8988T (cell line): ENCODE results near the gene MAN1C1.

Experiments used
- DNase-seq: peaks from one replicate; pipeline ENCODE4 v3.0.0; 2011

Gene MAN1C1

DNA sequence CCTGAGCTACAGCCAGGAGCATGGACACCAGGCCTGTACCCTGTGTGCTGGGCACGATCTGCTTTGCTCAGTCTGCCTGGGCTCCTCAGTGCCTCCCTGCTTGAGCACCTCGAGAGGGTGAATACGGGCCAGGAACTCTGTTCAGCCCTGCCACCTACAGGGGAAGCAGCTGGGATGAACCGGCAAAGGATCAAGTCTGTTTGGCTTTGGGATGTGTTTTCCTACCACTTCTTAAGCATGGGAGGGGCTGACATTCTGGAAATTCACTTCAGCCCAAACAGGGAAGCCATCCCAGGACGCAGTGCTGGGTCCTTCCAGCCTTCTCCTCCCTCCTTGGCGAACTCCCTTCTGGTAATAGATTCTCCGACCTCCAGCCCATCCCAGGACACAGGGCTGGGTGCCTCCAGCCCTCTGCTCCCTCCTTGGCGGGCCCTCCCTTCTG is 127.6 kb downstream of the MAN1C1 start:
- DNase-seq = peak; percentile 53

GRCh38 chr1:25744636-25745425 is 128.2 kb downstream of the MAN1C1 start:
- no peak for DNase-seq

- DNase-seq = no peak
Observed at GRCh38 chr1:25746299-25747045, 129.9 kb downstream of the MAN1C1 start.

GRCh38 chr1:25747046-25747719 is 130.6 kb downstream of the MAN1C1 start:
- no peak for DNase-seq

DNA sequence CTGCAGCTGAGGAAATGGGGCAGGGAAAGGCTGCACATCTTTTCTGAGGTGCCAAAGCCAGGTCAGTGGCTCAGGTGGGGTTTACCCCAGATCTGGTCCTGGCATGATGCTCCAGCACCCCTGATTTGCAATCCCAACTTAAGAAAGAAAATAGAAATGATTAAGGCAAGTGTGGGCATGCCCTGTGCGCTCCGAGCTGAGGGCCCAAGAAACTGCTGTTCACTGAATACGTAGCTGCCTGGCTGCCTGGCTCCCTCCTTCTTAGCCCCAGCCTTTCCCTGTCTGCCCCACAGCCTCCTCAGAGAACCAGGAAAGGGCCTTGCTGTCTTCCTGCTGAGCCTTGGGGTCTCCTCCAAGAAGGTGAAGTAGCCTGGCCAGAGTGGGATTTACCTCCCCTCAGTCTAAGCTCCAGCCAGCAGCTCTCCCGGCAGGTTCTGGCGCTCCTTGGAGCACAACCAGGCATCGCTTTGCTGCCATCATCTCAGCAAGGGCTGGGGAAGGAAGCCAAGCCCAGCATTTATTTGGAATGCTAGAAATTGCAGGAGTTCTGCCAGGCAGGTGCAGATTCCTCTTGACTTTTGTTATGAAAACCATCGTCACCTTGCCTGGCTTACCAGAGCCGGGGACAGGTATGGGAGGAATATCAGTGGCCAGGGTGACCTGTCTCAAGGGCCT is 132.1 kb downstream of the MAN1C1 start:
- DNase-seq = no peak

GRCh38 chr1:25750923-25751605 is 134.5 kb downstream of the MAN1C1 start:
- DNase-seq = no peak

DNA sequence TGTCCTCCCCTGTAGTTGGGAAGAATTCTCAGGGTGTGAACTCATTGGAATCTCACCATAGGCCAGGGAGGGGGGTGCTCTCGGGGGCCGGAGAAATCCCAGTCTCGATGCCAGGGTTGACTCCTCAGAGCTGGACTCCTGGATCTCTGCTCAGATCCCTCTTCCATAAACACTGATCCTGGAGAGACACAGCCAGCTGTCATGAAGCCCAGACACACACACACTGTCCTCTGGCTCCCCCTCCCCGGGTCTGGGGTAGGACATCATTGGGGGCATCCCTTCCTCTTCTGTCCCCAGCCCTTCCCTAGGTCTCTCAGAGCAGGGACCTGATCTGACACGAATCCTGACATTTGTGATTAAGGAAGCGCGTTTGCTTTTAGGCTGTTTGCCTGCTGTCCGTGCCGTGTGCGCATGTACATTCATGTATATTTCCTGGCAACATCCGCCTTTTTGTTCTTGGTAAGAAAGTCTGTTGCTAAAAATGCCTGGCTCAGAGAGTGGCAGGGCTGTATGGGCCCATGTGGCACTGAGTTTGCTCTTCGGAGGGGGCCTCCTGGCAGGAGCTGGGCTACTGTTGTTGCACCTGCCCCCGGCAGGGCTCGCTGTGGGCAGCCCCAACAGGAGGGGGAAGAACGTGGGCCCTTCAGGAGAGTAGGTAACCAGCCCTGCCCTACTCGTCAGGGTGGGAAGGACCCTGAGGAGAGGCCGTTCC is 138.0 kb downstream of the MAN1C1 start:
- DNase-seq = no peak

DNA sequence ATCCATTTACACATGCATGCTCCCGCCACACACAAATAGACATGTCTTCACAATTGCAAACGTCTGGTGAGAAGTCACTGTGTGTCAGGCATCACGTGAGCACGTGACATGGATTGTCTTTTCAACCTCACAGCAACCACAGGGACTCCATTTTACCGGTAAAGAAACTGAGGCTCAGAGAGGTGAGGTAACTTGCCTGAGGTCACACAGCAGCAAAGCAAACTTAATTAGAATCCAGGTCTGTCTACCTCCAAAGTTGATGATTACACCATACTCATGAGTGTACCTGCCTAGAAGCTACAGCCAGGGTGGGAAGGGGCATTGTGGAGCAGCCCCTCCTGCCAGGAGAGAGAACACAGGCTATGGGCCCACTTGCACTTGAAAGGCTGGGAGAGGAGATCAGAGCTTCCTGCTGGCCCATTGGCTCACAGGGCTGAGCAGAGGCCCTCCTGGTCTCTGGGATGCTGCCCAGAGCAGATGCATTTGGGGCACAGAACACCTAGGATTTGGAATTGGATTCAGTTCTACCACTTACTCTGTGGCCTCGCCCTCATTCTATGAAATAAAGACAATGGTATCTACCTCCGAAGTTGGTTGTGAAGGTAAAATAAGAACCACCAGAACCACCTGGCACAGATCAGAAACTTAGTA is 139.0 kb downstream of the MAN1C1 start:
- no peak for DNase-seq

DNA sequence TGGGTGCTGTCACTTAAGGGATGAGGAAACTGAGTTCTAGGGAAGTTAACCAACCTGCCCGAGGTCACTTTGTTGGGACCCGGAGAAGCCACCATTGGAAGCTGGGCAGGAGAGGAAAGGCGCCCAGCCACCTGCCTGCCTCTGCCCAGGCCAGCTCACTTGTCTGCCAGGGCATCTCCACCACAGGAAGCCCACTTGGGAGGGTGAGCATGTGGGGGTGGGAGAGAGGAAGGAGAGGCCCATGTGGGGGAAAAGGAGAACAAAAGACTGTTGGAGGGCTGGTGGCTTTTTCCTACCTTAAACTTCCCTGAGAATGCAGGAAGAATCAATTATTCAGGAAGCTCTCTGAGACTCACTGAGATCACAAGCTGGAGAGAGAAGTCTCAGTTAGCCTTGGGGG is 139.6 kb downstream of the MAN1C1 start:
- no peak for DNase-seq

DNA sequence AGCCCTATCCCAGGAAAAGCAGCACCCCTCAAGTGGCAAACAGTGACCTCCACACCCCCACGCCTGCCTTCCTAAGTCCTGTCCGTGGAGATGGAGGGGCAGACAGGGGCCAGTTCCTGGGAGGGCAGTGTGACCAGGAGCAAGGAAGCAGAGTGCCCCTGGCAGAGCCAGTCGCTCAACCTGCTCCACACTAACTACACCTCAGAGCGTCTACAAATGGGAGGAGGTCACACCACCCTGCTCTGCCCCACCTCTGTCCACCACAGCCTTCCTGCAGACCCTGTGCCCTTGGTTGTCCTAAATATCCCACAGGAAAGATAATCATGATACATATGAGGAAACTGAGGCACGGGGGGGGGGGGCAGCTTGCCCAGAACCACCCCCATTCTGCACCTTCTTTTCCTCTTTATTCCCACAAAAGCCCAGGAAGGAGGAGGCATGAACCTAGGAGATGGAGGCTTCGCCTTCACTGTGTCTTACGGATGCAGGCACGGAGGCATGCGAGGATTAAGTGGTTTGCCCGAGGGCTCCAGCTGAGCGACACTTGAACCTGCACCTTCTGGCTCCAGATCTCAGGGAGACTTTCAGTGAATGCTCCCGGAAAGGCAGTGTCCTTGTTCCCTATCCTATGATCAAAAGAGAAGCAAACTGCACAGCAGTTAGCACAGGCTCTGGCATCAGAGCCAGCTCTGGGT is 140.7 kb downstream of the MAN1C1 start:
- no peak for DNase-seq

- DNase-seq = no peak
Observed at GRCh38 chr1:25757846-25758185, 141.2 kb downstream of the MAN1C1 start.

GRCh38 chr1:25758466-25759070 is 142.0 kb downstream of the MAN1C1 start:
- DNase-seq = no peak

GRCh38 chr1:25760122-25760719 is 143.6 kb downstream of the MAN1C1 start:
- no peak for DNase-seq

- DNase-seq = no peak
Observed at GRCh38 chr1:25760871-25761270, 144.3 kb downstream of the MAN1C1 start.

DNA sequence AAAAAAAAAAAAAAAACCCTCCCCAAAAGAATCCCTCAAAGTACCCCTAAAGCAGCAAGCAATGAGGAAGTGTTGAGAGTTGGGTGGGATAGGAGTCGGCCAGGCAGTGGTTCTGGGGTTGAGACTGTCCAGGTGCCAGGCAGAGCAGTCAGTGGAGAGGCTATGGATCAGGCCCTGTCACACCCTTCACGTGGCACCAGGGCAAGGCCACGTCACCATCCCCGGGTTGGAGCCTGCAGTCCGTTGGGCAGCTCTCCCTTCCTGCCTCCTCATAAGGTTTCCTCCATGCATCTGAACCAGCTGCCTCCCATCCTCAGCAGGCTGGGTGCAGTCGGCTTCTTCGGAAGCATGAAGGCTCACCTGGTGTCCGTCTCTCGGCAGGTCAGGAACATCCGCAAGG is 146.9 kb downstream of the MAN1C1 start:
- no peak for DNase-seq

DNA sequence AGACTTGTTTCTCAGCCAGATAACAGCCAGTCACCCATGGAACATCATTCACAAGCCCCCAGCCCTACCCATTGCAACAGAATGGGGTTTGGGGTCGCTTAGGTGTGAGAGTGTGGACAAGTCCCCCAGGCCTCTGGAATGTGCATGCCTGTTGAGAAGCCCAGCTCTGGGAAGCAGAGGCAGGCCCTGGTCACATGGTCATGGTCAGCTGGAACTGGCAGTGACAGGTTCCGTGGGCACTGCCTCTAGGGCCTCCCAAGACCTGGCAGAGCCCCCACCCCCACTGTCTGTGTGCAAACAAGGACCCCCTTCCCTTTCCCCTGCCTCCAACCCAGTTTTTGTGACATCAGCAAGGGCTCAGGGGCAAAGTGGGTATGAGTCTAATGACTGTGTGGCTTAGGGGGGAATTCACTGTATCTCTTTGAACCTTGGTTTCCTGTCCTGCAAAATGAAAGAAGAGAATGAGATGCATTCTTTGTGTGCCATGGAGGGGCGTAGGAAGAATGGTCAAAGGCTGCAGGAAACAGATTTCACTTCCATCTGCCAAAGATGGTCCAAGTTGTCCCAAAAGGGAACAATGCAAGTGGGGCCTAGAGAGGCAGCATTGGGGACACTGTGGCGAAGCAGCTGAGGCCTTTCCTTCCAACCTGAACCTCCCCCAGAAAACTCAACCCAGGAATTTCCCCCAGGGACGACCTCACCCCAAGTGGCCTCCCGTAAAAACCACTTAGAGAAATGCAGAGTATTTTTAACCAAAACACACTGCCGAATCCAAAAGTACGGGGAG is 148.7 kb downstream of the MAN1C1 start:
- DNase-seq = no peak

DNA sequence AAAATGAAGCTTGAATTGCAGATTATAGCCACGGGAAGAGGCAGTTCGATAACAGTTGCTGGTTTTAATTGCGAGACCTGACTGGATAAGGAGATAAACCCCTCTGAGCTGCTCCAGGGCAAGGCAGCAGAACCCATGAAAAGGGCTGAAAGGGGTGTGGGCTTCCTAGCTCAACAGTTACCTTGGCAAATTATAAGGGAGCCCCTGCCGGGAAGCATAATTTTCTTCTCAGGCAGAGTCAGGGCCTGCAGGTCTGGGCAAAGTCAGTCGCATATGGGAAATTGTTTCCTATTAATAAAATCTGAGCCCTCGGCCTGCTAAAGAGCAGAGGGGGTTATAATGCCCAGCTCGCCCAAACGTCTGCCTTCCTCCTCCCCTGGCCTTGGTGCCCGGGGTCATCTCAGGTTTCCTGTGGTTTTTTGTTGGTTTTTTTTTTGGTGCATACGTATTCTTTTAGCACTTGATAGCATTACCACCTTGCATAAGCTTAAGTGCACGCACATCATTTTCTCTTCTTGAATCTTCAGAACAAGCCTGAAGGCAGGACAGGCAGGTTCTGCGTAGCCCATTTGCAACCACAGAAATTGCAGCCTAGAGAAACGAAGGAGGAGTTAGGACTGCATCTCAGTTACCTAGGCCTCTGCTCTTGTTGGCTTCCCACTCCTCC is 149.5 kb downstream of the MAN1C1 start:
- no peak for DNase-seq

DNA sequence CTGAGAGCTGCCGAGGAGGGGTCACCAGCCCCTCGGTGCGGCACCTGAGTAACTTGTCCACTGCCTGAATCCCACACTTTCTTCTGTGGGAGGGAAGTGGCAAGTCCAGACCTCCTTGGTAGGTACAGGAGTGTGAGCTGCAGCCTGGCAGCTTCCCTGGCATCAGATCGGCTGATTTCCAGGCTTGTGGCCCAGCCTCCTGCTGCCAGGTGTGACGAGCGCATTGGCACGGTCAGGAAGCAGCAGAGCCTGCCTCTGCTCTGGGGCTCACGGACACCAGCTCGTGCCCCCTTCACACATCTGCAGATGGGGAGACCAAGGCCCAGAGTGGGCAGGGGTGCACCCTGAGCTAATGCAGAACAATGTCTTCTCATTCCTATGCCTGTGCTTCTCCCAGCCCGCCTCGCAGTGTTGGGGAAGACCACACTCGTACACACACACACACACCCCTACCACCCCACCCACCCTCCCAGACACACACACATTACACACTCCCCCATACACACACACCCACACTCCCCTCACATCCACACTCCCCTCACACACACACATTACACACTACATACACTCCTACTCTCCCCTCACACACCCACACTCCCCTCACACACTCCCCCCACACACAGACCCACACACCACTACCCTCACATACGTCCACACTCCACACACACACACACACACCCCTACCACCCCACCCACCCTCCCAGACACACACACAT is 150.3 kb downstream of the MAN1C1 start:
- no peak for DNase-seq
